HG03378 (cell line): ENCODE data around the gene GIPC2.
A peak's percentile ranks its signal among the peaks of the same experiment; 100 is the strongest.
"Not testable (repeated sequence)": the region's sequence is repeated elsewhere in the genome, so short reads cannot be mapped to it uniquely, and the experiment has no call there.

ENCODE experiments used
- ATAC-seq: cut with Tn5 transposase; IDR thresholded peaks from one replicate; pipeline ENCODE4 v1.9.1; 2021; ENCODE audit warnings: mild to moderate bottlenecking, moderate library complexity; ENCODE audit not compliant: unreplicated experiment

GIPC2 gene

GRCh38 chr1:78093560-78093959, 47.8 kb downstream of the GIPC2 start:
- no peak for ATAC-seq

GRCh38 chr1:78094639-78095038, 48.9 kb downstream of the GIPC2 start:
- no peak for ATAC-seq

GRCh38 chr1:78095593-78095992, 49.8 kb downstream of the GIPC2 start:
- no peak for ATAC-seq

- no peak for ATAC-seq
Observed at GRCh38 chr1:78096017-78096416, 50.3 kb downstream of the GIPC2 start.

- ATAC-seq, result no peak
Observed at GRCh38 chr1:78096976-78097375, 51.2 kb downstream of the GIPC2 start.

- ATAC-seq, result no peak
Observed at GRCh38 chr1:78101051-78101450, 55.3 kb downstream of the GIPC2 start.

GRCh38 chr1:78101514-78101913, 55.7 kb downstream of the GIPC2 start:
- no peak for ATAC-seq

GRCh38 chr1:78102082-78102481, 56.3 kb downstream of the GIPC2 start:
- ATAC-seq, result no peak

GRCh38 chr1:78102916-78103315, 57.1 kb downstream of the GIPC2 start:
- ATAC-seq, result no peak

GRCh38 chr1:78104322-78104721, 58.6 kb downstream of the GIPC2 start:
- ATAC-seq, result no peak

- not testable (repeated sequence) for ATAC-seq
Observed at GRCh38 chr1:78109659-78110058, 63.9 kb downstream of the GIPC2 start.

GRCh38 chr1:78113156-78113916, 67.6 kb downstream of the GIPC2 start:
- ATAC-seq, result no peak

GRCh38 chr1:78114034-78114956, 68.5 kb downstream of the GIPC2 start:
- ATAC-seq, result peak; percentile 95

GRCh38 chr1:78120485-78120884, 74.7 kb downstream of the GIPC2 start:
- not testable (repeated sequence) for ATAC-seq

GRCh38 chr1:78121710-78122109, 75.9 kb downstream of the GIPC2 start:
- ATAC-seq, result no peak

GRCh38 chr1:78122389-78122788, 76.6 kb downstream of the GIPC2 start:
- ATAC-seq, result no peak

- ATAC-seq, result no peak
Observed at GRCh38 chr1:78126506-78126905, 80.7 kb downstream of the GIPC2 start.

GRCh38 chr1:78132174-78132947, 86.6 kb downstream of the GIPC2 start:
- no peak for ATAC-seq

GRCh38 chr1:78132948-78133322, 87.2 kb downstream of the GIPC2 start:
- ATAC-seq, result no peak

- ATAC-seq, result no peak
Observed at GRCh38 chr1:78136680-78137079, 90.9 kb downstream of the GIPC2 start.

GRCh38 chr1:78141531-78142231, 95.9 kb downstream of the GIPC2 start:
- no peak for ATAC-seq
